ENCODE results near the gene PROKR1. TPM values are rescaled to one million over a fixed set of nuclear protein-coding genes. Genes with fewer than 3 reads are reported as not detected.
"Not testable (repeated sequence)": the region's sequence is repeated elsewhere in the genome, so short reads cannot be mapped to it uniquely, and the experiment has no call there.

Gene PROKR1
- not detected for total RNA-seq

DNA sequence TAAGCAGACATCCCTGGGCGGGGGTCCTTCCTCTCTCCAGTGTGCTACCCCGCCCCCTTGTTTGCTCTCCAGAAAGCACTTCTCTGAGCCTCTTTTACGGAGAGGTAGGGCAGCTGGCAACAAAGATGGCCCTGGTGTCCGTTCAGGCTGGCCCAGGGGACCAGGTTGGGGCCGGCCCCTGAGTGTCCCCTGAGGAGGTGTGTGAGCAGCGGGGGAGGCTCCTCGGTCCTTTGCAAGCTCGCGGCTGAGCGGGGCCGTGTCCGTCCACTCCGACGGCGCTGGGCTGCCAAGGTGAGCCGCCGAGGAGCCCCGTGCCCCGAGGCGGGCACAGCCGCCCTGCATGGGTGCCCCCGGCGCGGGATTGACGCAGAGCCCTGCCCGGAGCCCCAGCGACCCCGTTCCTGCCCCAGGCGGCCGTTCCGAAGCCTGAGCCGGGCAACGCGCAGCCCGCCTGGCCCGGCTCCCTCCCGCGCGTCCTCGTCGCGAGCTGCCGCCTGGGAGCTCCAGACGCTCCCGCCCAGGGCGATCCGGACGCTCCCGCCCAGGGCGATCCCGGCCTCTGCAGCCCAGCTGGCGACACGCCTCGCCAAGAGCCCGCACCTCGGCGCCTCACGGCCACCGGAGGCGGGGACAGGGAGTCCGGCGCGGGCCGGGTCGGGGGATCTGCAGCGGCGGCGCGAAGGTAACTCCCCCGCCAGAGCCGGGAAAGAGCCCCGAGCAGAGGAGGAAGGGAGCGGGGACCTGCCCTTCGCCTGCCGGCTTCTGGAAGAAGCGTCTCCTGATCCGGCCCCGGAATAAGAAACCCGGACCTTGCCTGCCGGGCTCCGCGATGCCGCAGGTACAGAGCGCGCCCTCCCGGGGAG lies at the start of gene PROKR1:
TSS of gene PROKR1 (plus strand) at position 569 of the 863 bp plus-strand sequence. CDS start 2,243 bp downstream, outside the sequence.
- DNase-seq: no peak

DNA sequence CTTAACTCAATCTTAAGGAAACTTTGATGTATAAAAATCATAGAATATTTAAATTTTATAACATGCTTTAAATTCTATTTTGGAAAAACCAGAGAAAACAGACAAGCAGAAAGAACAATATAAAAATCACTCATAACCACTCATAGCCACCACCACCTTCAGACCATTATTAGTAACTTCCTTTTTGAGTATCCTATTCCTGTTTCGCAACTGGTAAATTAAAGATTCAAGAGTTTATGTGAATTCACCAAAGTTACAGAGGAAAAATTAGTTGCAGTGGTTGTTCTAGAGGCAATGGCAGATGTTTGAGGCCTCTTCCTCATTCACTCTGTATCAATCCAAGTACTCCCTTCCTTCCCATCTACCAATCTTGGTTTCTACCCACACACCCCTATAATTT lies 49.3 kb upstream of the PROKR1 start:
- DNase-seq: no peak

DNA sequence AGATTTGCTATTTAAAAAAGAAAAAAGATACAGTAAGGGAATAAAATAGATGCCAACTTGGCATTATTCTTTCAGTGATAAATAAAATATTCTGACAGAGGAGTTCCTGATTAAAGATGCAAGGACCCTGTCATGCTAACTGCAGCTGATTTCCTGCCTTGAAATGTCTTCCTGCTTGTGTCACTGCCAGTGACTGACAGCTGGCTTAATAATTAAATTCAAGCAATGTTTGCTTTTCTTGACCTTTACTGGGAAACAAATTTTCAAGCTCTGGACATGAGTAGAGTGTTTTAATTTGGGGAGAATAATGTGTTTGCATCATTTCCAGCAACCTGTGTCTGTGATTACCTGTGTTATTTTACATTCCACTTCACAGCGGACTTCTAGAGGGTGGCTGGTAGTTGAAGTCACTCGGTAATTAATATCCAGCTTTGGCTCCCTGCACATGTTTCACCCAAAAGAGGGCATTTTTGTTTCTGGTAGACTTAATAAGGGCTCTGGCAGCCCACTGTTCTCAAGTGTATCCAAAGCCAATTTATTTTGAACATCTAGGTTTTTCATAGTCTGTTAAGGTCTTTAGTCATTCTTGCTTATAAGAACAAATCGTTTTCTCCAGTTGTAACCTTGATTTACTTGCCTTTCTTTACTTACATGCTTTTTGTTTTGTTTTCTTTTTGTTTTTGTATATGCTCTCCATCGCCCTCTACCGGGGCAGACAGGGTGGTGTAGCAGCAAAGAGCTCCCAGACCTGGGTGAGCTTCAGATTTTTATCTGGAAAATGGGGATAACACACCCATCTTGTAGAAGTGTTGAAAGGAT lies 48.5 kb upstream of the PROKR1 start:
- peak; percentile 32 for DNase-seq

DNA sequence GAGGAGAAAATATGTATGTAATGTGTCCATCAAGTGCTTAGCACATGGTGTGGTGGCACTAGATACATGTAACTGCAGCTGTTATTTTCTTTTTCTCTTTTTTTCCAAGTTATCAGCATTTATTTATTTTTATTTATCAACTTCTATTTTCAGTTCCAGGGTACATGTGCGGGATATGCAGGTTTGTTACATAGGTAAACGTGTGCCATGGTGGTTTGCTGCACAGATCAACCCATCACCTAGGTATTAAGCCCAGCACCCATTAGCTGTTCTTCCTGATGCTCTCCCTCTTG lies 47.9 kb upstream of the PROKR1 start:
- not testable (repeated sequence) for DNase-seq

DNA sequence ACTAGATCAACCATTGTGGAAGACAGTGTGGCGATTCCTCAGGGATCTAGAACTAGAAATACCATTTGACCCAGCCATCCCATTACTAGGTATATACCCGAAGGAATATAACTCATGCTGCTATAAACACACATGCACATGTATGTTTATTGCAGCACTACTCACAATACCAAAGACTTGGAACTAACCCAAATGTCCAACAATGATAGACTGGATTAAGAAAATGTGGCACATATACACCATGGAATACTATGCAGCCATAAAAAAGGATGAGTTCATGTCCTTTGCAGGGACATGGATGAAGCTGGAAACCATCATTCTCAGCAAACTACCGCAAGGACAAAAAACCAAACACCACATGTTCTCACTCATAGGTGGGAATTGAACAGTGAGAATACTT lies 42.9 kb upstream of the PROKR1 start:
- DNase-seq: not testable (repeated sequence)

DNA sequence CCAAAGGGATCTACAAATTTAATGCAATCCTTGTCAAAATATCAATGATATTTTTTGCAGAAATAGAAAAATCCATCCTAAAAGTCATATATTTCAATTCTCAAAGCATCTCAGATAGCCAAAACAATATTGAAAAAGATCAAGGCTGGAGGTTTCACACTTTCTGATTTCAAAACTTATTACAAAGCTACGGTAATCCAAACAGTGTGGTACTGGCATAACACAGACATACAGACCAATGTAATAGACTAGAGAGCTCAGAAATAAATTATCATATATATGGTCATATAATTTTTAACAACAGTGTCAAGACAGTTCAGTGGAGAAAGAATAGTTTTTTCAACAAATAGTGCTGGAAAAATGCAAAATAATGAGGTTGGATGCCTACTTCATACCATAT lies 40.3 kb upstream of the PROKR1 start:
- DNase-seq: no peak

DNA sequence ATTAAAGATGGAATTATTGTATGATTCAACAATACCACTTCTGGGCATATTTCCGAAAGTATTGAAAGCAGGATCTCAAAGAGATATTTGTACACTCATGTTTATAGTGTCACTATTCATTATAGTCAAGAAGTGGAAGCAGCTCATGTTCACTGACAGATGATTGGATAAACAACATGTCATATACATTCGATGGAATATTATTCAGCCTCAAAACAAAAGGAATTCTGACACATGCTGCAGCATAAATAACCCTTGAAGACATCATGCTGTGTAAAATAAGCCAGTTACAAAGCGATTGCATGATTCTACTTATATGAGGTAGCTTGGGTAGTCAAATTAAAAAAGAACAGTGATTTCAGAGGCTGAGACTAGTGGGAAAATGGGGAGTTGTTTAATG lies 39.3 kb upstream of the PROKR1 start:
- no peak for DNase-seq

DNA sequence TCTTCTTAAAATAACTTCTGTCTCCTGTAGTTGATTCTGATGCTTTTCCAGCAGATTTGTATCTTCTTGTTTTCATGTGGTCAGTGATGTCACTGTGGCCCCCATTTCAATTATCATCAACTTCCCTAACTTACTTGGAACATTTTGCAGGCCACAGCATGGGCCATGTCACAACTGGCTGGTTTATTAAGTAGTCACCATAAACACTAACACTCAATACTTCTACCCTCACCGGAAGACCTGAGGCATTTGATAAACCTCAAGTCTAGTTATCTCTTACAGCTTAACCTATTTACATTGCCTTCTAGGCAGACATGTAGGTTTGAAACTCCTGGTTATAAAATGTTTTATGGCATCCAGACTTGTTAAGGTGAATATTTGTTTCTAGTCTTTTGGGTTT lies 37.4 kb upstream of the PROKR1 start:
- DNase-seq: no peak

DNA sequence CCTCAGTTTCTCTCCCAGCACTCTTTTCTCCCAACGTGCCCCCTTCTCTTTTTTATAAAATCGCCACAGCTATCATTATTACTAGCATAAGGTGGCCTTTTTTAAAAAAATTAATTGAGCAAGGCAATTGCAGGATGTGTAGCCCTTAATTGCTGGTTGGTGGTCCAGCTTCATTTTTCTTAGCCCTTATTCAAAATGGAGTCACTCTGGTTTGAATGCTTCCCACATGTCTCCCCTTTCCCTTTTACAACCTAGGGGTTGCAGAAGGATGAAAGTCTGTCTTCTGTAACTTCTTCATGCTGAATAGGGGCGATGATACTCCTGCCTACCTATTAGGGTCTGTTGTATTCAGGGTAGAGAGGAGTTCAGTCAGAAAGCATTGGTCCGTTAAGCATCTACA lies 36.6 kb upstream of the PROKR1 start:
- no peak for DNase-seq

DNA sequence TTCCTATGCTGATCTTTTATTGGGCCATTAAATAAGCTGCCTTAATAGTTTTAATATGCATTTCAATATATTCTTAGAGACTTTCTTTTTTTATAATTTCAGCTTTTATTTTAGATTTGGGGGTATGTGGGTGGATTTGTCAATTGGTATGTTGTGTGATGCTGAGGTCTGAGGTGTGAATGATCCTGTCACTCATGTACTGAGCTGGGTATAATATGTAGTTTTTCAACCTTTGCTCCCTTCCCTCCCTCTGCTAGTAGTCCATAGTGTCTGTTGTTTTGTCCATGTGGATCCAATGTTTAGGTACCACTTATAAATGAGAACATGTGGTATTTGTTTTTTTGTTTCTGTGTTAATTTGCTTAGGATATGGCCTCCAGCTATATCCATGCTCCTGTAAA lies 35.5 kb upstream of the PROKR1 start:
- DNase-seq: no peak

DNA sequence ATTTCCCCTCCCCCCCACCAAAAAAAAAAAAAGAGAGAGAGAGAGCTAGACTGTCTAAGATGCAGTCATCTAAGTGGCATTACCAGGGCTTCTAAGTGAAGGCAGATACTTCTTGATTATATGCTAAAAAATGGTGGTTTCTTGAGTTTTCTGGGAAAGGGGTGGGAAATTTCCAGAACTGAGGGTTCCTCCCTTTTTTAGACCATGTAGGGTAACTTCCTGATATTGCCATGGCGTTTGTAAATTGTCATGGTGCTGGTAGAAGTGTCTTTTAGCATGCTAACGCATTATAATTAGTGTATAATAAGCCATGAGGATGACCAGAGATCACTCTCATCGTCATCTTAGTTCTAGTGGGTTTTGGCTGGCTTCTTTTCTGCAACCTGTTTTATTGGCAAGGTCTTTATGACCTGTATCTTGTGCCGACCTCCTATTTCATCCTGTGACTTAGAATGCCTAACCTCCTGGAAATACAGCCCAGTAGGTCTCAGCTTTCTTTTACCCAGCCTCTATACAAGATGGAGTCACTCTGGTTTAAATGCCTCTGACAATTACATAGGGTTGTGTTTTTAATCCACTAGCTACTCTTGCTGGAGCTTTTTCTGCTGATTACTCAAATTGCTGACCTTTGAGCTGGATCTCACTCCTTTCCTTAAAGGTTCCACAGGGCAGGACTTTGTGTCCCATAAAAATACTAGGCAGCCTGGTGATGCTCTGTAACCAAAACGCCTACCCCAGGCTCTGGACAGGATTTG lies 30.4 kb upstream of the PROKR1 start:
- DNase-seq: no peak

DNA sequence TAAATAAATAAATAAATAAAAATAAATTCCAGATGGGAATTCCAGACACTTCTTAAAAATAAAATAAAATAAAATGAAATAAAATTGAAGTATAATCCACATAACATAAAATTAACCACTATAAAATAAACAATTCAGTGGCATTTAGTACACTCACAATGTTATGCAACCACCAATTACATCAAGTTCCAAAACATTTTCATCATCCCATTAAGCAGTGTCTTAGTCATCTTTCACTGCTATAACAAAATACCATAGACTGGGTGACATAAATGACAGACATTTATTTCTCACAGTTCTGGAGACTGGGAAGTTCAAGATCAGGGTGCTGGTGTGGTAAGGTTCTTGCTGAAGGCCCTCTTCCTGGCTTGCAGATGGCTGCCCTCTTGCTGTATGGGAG lies 22.6 kb upstream of the PROKR1 start:
- no peak for DNase-seq

DNA sequence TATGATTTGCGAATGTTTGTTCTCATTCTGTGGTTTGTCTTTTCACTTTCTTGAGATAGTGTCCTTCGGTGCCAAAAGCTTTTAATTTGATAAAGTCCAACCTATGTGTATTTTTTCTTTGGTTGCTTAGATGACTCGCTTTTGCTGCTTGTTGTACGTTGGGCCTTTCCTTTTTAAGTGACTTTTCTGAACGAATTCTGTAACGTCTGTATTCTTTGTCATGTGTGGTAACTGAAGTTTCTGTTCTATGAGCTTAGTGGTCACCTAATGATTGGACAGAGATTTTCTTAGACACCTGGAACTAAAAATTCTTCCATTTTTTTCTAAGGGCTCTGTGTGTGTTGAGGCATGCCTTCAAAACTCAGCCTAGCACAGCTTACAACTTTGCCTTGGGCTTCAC lies 19.6 kb upstream of the PROKR1 start:
- no peak for DNase-seq

DNA sequence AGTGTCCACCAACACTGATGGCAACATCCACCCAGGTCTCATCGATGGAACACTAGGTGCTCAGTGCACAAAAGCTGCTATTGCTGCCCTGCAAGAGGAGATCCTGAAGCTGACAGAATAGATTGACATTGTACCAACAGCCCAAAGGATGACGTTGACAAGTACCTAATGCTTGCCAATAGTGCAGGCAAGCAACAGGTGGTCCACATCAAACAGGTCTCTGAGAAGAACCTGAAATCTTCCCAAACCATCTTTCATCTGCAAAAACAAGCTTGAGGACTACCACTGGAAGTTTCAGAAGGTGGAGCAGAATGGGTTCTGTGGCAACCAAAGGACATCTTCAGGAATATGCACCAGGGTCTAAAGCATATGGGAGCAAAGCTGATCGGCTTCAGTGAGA lies 15.8 kb upstream of the PROKR1 start:
- DNase-seq: no peak

DNA sequence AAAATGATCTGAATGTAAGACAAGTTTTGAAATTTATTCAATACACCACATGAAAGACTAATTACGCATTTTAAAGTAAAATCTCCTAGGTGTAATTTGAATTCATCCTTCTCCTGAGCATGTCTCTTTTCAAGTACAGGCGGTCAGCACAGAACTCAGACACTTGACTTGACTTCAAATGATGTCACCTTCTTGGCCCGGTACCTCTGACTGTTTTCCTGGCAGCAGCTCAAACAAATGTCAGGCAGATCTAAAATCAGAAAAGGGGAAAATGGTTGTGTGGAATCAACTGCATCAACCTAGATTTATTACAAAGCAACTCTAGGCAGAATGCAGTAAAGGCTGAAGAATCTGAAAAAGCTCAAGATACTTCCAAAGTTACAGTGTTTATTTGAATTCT lies 11.4 kb upstream of the PROKR1 start:
- no peak for DNase-seq

DNA sequence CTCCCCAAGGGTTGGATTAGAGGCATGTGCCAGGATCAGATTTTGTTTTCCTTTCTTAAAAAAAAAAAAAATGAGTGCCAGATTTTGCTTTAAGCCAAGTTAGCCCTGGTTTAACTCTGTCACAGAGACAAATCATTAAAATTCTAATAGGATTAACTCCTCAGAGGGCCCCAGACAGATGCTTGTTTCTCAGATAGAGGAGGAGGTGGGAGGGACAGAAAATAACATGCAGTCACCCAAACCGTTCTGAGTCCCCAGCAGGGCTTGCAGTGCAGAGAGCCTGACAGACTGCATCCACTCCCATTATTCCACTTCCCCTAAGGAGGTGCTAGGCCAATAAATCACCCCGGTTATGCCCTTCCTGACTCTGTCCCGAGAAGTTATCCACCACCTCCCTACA lies 6.3 kb upstream of the PROKR1 start:
- no peak for DNase-seq

DNA sequence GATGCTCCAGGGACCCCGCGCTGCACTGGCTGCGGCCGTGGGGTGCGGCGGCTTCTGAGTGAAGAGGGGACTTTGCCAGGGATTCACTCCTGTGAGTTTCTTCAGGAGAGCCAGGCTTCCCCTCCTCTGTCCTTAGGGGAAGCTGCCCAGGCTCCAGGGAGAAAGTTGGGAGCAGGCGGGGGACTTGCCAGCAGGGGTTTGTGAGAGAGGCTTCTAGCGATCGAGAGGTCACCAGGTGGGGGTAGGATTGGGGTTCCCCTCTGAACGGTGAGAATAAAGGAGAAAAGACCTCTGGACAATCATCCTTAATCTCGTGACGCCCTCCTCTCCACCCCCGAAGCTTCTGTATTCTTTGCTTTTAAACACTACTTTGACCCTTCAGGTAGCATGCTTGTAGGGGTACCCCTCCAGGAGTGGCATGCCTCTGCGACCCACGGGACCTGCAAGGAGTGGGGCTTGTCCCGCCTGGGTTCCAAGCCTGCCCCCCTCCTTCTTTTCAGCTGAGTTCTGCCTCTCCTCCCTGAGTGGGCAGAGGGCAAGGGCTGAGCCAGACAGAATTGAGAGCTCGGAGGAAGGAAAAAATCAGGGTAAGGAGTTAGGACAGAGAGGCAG lies 601 bp downstream of the PROKR1 start:
- no peak for DNase-seq

DNA sequence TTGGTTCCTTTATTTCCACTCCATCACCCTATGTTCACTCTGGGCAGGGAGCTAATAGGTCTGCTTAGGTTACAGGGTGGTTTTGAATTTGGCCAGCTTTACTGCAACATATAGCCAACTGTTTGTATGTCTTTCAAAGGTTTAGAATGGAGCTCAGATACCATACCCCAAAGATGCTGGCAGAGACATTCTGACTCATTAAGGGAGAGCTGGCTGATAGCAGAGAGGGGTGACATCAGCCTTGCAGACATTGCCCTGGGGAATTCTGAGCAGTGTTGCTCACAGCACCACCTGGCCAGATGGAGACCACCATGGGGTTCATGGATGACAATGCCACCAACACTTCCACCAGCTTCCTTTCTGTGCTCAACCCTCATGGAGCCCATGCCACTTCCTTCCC lies 2.1 kb downstream of the PROKR1 start:
- no peak for DNase-seq

DNA sequence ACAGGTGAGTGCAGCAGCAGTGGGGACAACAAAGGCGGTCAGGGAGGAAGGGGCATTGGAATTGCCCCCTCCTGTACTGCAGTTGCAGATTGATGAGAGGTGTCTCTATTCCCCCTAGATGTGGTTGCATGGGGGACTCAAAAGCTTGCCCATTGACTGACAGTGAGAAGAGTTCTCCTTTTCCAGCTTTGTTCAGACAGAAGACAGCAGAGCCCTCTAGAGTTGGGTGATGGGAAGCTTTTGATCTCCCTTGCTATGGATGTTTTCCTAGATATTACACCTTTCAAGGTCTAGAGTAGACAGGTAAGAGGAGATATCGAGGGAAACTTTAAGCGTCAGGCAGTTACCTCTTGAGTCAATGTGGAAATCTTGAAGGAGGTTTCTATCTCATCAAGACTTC lies 2.9 kb downstream of the PROKR1 start:
- DNase-seq: no peak

DNA sequence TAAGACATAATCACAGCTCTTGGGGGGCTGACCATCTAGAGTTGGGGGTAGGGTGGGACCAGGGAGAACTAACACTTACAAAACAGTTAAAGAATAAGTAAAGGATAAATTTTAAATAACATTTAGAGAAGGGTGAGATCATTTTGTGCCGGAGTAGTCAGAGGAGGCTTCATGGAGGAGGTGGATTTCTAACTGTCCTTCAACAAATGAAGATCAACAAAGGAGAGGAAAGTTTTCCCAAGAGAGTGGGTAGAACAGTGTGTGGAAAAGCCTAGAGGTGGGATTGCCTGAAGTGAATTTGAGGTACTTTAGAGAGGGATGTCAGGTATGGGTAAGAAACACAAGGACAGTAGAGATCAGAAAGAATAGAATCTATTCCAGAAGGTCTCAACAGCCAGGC lies 7.3 kb downstream of the PROKR1 start:
- no peak for DNase-seq

DNA sequence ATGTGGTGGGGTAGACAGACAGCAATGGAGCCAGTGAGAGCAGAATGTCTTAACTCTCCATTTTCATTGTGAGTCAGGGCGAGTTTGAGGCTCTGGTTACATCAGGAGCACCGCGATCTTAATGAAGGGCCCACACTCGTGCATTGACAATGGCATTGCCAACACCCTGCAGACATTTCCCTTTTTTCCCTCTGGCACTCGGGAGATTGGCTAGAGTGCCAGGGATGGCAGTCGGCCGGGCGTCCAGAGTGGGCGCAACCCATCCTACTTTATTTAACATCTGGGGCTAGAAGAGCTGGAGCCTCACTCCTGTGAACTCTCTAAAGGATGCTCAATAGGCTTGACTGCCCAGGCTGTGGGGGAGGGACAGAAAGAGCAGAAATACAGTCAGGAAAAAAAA lies 9.7 kb downstream of the PROKR1 start:
- no peak for DNase-seq

DNA sequence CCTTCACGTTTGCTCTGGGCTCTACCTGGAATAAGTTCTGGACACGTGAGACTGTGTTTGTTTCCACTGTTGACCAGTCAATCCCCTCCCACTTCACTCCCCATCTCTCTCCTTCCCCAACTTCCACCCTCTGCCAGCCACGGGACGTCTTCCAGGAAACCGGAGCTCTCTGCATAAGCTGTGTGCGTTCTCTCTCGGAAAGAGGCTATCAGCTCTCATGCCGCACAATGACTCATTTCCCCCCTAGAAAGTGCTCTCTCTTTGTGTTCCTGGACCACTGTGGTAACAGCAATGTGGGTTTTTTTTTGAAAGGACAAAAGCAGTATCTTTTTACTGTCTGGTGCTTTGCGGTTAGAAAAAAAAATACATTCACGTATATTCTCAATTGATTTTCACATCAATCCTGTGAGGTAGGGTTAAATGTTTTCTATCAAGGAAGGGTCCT lies 10.2 kb downstream of the PROKR1 start:
- no peak for DNase-seq

DNA sequence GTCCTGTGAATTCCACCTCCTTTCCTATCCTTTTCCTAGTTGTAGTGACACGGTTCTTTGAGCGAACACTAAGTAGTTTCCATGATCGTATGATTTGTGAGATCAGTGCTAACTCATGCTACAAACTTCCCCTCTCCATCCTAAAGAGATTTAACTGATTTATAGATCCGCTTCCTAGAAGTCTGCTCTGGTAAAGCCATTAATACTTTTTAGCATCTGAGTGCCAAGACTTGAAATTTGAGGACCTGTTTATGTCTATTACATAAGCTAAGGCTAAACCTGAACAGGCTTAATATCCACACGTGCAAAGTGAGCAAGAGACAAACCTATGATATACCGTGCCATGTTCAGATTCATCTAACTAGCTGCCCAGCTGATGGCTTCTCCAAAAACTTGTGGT lies 14.9 kb downstream of the PROKR1 start:
- DNase-seq: no peak

Data from effector CD4-positive, alpha-beta T cell (primary cell).